Measurements from ENCODE around the gene GNAO1.

DNA sequence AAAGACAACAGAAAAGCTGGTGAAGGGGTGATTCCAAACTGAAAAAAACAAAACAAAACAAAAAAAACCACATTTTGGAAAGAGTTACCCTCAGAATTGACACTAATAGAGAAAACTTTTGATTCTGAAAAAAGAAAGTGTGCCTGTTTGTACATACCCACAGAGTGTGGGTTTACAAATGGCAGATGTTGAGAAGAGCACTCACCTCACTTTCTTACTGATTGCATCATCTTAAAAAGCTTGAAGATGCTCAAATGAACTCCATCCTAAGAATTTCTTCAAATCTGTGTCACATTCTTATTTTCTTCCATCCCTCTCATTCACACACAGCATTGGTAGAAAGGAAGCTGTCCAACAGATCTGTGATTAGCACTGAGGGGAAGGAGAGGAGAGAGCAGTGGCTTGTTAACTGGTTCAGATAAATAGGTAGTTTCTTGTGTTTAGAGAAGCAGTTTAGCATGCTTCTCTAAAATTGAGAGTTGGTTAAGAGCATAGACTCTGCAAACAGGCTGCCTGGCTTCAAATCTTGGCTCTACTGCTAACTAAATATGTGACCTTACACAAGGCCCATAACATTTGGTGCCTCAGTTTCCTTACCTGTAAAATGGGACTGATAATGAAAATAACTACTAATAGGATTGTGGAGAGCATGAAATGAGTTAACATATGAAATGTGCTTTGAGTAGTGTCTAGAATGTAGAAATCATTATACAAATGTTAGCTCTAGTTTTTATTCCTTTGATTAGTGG lies 6.9 kb downstream of the GNAO1 start:
- TF ChIP-seq GATA2 (IDR thresholded peaks at IDR 0.05; ENCODE audit: low read depth, low read length) (0 out of 2 replicates have a peak, but pooled peaks have one; percentile 21), GATA3 (IDR thresholded peaks at IDR 0.05; ENCODE audit: low read depth, low read length) (no peak)
